ENCODE results near the gene PARD3.
"Not testable (repeated sequence)": the region's sequence is repeated elsewhere in the genome, so short reads cannot be mapped to it uniquely, and the experiment has no call there.

PARD3 gene

GRCh38 chr10:34709637-34710390, 105.3 kb downstream of the PARD3 start:
- DNase-seq, result no peak

DNA sequence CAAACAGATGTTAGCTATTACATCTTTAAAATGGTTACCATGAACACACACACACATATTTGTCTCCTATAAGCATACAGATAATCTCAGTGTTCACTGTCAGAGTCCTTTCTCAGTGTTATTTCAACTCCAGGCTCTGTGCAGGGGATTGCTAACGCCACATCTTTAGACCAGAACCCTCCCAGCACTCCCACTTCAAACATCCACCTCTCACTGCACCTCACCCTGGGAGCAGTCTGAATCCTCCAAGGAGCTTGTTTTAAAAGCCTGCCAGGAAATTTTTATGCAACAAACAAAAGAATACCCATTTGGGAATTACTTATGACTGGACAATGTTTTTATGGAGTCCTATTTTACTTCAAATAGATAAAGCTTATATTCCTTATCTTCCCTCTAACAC, 107.4 kb downstream of the PARD3 start:
- DNase-seq, result no peak

DNA sequence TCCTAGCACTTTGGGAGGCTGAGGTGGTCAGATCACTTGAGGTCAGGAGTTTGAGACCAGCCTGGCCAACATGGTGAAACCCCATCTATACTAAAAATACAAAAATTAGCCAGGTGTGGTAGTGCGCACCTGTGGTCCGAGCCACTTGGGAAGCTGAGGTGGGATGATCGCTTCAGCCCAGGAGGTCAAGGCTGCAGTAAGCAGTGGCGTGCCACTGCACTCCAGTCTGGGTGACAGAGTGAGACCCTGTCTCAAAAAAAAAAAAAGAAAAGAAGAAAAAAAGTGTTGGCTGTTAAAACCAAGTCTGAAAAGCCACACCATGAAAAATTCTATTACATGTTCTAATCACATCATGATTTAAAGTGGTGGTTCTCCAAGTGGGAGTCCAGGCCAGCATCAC, 108.1 kb downstream of the PARD3 start:
- not testable (repeated sequence) for DNase-seq

GRCh38 chr10:34706147-34706546, 108.9 kb downstream of the PARD3 start:
- no peak for DNase-seq

DNA sequence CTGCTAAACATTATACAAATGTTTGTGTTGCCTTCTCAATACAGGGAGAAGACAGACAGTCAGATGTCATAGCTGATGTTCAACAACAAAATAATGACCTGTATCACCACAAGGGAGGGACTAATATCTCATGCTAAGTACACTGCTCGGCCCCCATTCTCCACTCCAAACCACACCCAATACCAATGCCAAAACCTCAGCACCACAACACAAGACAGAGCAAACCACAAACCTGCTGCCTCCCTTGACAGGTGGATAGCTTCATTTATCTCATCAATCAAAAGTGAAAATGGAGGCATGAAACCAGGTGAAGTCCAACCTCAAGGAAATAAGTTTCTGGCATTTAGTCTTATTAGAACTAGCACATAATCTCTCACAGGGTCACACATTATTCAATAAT, 109.5 kb downstream of the PARD3 start:
- DNase-seq, result no peak

DNA sequence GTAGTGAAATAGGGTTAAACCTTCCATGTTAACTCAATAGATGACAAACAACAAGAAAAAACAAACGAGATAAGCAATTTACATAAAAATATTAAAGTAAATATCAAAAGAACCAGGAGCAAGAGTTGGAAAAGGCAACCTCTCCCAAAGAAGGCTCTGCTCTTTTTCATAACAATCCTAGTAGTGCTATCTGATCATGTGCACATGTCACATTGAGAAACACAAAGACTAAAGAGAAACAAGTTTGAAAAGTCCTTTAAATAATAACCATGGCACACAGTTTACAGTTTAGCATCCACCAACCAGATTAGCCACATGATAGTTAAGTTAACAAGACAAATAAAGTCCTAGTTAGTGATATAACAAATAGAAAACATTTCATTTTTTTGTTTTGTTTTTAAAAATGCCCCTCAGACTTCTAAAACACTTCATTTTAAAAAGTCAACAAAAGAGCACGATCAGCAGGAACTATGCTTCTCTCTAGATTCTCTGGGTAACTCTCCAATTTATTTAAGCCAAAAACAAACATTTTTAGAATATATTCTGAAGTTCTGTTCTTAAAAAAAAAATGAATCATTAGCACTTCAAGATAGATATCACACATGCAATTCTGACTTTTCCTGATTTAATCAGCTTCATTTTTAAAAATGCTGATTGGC, 110.4 kb downstream of the PARD3 start:
- no peak for DNase-seq

GRCh38 chr10:34702982-34703381, 112.1 kb downstream of the PARD3 start:
- no peak for DNase-seq

- DNase-seq, result no peak
Measured at GRCh38 chr10:34702093-34702937, 112.8 kb downstream of the PARD3 start.

DNA sequence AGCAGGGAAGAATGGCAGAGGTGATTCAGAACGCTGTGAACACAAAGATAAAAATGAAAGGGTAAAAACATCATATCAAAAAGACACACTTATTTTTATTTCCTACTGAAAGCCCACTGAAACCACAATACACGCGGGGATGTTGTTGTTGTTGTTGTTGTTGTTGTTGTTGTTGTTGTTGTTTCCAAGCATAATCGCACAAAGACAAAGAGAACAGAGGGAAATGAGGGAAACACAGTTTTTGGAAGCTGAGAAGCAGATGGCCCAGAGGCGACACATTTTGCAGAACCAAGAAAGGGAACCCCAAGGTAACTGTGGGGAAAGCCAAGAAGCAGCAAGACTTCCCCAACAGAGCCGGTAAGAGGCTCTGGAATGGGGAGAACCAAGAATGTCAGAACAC, 113.9 kb downstream of the PARD3 start:
- DNase-seq, result no peak

DNA sequence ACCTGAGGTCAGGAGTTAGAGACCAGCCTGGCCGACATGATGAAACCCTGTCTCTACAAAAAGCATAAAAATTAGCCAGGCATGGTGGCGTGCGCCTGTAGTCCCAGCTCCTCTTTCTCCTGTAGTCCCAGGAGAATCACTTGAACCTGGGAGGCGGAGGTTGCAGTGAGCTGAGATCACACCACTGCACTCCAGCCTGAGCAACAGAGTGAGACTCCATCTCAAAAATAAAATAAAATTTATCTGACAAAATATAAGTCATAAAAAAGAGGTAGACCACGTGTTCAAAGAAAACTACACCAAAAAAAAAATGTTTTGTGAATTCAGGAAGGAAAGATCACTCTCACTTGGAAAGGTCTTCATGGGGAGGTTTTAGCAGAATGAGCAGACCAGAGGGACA, 114.3 kb downstream of the PARD3 start:
- DNase-seq, result not testable (repeated sequence)

DNA sequence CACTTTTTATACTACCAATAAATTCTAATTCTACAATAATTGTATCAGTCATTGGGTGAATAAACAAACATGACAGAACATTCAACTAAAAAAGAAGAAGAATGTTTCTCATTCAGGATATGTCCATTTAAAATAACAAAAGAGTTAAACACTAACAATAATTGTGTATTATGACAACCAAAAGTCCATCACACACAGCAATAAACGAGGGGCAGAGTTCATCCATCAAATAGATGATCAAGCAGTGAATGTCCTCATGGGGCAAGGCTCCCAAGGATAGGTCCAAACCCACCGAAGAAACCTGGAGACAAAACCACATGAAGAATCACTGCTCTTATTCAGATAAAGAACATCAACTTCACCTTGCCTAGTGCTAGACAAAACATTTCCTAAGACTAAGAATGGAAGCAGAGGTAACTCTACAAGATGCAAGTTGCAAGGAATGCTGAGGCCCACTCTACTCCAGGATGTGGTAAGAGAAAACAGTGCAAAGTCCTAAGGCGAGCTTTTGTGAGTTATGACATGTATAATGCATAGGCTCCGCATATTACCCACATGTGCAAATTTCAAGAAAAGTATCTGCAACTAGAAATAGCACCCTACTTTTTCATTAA, 115.1 kb downstream of the PARD3 start:
- DNase-seq, result no peak

DNA sequence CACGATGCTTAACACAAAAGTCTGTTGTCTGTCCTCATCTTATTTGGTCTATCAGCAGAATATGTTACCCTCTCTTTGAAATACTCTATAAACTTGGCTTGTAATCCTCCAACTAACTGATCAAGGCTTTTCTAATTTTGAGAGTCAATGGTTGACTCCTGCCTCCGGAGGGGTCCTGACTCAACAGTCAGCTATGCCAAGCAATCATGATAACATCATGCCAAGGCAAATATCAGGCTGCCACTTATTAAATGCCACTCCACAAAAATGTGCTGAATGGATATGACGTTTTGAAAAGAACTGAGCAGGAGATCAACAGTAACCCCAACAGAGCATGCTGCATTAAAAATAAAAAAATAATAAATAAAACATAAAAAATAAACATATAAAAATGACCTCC, 116.1 kb downstream of the PARD3 start:
- no peak for DNase-seq

- DNase-seq, result no peak
Measured at GRCh38 chr10:34698248-34698831, 116.8 kb downstream of the PARD3 start.

DNA sequence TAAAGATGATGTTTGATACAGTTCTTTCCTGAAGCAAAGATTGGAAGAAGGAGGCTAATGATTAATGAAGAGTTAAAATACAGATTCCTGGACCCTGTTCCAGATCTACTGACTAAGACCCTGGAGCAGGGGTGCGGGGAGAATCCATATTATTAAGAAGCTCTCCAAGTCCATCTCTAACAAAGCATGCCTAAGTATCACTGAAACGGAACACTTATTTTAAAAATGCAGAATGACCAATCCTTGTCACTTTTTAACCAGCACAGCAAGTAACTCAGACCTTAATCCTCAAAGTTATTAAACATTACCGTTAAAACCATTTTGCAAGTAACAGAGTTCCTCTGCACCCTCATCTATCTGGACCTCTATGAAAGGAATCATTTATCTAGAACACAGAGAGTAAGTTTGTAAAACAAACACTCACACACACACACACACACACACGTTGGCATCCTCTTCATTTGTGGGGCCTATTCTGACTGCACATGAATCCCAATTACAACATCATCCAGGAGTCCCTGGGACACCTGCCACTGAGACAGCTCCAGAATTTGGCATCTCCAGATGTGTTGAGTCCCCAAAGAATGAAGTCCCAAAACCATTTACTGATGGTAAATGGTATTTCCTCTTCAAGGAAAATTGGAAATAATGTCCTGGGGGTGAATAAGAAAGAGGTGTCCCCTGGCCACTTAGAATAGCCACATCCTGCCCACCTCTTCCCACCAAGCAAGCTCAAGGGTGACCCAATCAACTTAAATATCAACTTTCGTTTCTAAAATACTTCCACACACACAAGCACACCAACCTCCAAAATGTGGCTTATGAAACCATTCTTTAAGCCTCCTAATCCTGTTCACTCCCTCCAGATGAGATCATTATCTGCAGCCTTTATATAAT, 117.5 kb downstream of the PARD3 start:
- no peak for DNase-seq

GRCh38 chr10:34696423-34696822, 118.7 kb downstream of the PARD3 start:
- no peak for DNase-seq

GRCh38 chr10:34690383-34691049, 124.6 kb downstream of the PARD3 start:
- DNase-seq, result no peak

DNA sequence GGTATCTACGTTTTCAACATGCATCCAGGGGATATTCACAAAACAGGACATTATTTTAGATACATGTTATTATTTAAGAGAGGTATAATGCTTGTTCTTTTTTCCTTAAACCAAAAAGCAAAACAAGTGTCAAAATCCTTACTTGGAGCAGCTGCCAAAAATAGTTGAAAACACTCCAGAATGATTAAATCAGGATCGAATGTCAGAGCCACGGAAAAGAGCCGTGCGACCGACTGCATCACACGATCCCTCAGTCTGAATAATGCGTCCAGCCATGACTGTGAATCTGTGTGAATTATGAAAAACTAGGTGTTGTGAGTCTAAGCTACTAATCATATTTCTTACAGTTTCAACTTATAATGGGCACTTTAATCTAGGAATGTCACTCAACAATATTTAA, 126.0 kb downstream of the PARD3 start:
- no peak for DNase-seq

DNA sequence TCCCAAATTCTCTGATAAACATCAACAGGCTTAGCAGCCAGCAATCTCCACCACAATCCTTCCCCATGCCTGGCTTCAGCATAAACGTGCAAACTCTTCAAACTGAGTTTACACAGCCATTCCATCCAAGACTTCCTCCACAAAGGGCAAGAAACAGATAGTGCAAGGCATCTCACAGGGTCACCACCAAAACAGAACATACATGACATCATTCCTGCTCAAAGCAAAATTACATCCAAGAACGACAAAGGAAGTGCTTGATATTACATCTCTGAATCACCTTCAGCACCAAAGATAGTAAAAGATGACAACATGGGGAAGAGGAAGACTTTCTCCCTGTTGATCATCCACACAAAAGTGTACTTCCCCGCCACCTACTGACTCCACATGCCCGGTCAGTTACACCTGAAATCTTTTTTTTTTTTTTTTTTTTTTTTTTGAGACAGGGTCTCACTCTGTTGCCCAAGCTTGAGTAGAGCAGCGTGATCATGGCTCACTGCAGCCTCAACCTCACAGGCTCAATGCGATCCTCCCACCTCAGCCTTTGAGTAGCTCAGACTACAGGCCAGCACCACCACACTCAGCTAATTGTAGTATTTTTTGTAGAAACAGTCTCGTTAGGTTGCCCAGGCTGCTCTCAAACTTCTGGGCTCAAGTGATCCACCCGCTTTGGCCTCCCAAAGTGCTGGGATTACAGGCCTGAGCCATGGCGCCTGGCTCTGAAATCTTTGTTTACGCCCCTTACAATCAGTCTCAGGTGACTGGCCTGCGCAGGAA, 127.5 kb downstream of the PARD3 start:
- no peak for DNase-seq

- DNase-seq, result no peak
Measured at GRCh38 chr10:34682580-34682979, 132.5 kb downstream of the PARD3 start.

DNA sequence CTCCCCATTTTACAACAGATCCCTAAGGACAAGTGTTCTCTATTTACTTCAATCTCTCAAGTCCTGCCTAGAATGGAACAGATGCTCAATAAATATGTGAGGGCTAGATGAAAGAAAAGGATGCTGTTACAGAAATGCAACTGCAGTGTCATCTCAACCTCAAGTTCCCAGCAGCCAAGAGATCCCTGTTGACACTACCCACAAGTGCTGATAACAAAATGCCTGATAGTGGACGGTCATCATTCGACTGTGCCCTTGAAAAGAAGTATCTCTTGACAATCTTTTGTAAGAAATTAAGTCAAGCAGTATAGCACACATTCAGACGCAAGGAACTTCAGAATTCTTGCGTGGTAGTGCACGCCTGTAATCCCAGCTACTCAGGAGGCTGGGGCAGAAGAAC, 133.2 kb downstream of the PARD3 start:
- DNase-seq, result no peak

Data from effector CD8-positive, alpha-beta T cell (primary cell).